ENCODE measurements around the gene CUEDC1. TPM values are rescaled to one million over a fixed set of nuclear protein-coding genes. Genes with fewer than 3 reads are reported as not detected.
A peak's percentile ranks its signal among the peaks of the same experiment; 100 is the strongest.

The CUEDC1 gene
- polyA plus RNA-seq, 4 donors, result 1.6 to 14.9 (median 6.1) TPM

GRCh38 chr17:57874434-57875289 lies 80.5 kb downstream of the CUEDC1 start:
- Histone ChIP-seq H3K4me3 (ENCODE audit: low read depth in 1 of 3, low read length in 3 of 3) (no peak overlapping the region), H3K27me3 (ENCODE audit: control insufficient read depth in 3 of 3, insufficient read depth in 3 of 3, low read length in 3 of 3) (no peaks in the 10 kb centered on the region), H3K9me3 (ENCODE audit: control insufficient read depth in 2 of 2, insufficient read depth in 1 of 2, low read depth in 1 of 2, low read length in 1 of 2) (no peaks in the 10 kb centered on the region), H3K4me1 (ENCODE audit: control insufficient read depth in 3 of 3, insufficient read depth in 2 of 3, low read depth in 1 of 3, low read length in 2 of 3) (peaks cover 3 to 50% (median 8%) of the 10 kb centered on the region in 3 donors), H3K36me3 (ENCODE audit: control insufficient read depth in 3 of 3, insufficient read depth in 2 of 3, low read depth in 1 of 3, low read length in 3 of 3) (peaks cover 0 to 54% (median 0%) of the 10 kb centered on the region in 3 donors), H3K27ac (ENCODE audit: low read depth in 1 of 3, low read length in 2 of 3) (peak overlapping the region in 2 of 3 donors; percentile 88 to 90)
- FAIRE-seq (no peak), DNase-seq (peak in 1 of 2 donors; percentile 48)
- WGBS, 3 donors, result 42 to 79% (median 61%) methylated on average over 31 to 33 of the region's 33 CpGs

DNA sequence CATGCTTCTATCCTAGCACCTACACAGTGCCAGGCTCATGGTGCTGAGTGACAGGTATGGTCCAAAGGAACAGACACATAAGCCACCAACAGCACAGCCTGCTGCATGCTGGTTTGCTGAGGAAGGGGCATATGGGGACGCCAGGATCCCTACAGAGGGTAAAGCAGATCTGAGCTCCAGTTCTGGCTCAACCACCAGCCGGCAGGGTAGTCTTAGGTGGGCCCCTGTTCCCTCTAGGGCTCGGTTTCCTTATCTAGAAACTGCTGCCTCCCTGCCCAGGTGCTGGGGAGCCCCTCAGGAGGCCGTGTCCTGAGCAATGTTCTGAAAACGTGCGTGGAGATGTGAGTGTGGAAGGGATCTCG lies 81.2 kb downstream of the CUEDC1 start:
- H3K27me3 ChIP-seq (ENCODE audit: control insufficient read depth in 3 of 3, insufficient read depth in 3 of 3, low read length in 3 of 3), result no peaks in the 10 kb centered on the region
- H3K4me3 ChIP-seq (ENCODE audit: low read depth in 1 of 3, low read length in 3 of 3), result no peak overlapping the region
- FAIRE-seq (no peak), DNase-seq (no peak)
- 58 to 86% (median 80%) methylated on average over 7 of the region's 7 CpGs for WGBS, 3 donors
- H3K27ac ChIP-seq (ENCODE audit: low read depth in 1 of 3, low read length in 2 of 3), result peak overlapping the region in 2 of 3 donors; percentile 68 to 83
- no peaks in the 10 kb centered on the region for H3K9me3 ChIP-seq (ENCODE audit: control insufficient read depth in 2 of 2, insufficient read depth in 1 of 2, low read depth in 1 of 2, low read length in 1 of 2)
- H3K36me3 ChIP-seq (ENCODE audit: control insufficient read depth in 3 of 3, insufficient read depth in 2 of 3, low read depth in 1 of 3, low read length in 3 of 3), result peaks cover 0 to 61% (median 0%) of the 10 kb centered on the region in 3 donors
- H3K4me1 ChIP-seq (ENCODE audit: control insufficient read depth in 3 of 3, insufficient read depth in 2 of 3, low read depth in 1 of 3, low read length in 2 of 3), result peaks cover under 1 to 50% (median 10%) of the 10 kb centered on the region in 3 donors

DNA sequence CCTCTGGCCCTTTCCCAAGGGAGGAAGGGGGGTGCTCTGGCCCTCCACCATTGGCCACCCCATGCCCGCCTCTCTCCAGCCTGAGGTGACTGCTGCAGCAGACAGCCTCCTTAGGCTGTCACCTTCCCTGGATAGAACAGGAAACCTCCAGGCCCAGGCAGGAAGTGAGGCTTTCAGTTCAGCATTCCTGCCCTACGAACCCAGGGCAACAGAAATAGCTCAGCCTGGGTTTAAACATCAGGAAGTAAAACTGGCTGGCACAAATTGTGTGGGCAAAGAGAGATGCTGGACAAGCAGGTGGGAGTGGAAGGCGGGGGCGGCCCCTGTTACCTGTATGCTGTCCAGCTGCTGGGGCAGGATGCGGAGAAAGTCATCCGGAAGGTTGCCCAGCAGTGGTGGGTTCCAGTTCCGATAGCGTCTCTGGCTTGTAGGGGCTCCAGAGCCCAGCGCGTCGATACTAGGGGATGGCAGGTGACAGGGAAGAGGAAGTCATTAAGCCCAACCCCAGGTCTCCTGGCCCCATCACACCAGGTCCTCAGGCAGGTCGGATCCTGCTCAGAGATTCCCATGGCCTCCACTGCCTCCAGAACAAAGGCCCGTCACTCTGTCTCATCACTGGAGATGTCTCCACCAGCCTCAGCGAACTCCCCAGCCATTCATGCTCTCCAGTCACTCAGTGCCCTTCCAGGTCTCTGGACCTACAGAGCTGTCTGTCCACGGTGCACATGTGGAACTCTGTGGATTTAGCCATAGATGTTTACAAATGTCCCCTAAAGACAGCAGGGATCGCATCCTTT lies 81.8 kb downstream of the CUEDC1 start:
- no peak overlapping the region for H3K4me3 ChIP-seq (ENCODE audit: low read depth in 1 of 3, low read length in 3 of 3)
- peak overlapping the region in 2 of 3 donors; percentile 68 to 83 for H3K27ac ChIP-seq (ENCODE audit: low read depth in 1 of 3, low read length in 2 of 3)
- 81 to 87% (median 84%) methylated on average over 16 of the region's 16 CpGs for WGBS, 3 donors
- FAIRE-seq, result no peak
- H3K4me1 ChIP-seq (ENCODE audit: control insufficient read depth in 3 of 3, insufficient read depth in 2 of 3, low read depth in 1 of 3, low read length in 2 of 3), result peaks cover 0 to 53% (median 15%) of the 10 kb centered on the region in 3 donors
- no peaks in the 10 kb centered on the region for H3K9me3 ChIP-seq (ENCODE audit: control insufficient read depth in 2 of 2, insufficient read depth in 1 of 2, low read depth in 1 of 2, low read length in 1 of 2)
- H3K36me3 ChIP-seq (ENCODE audit: control insufficient read depth in 3 of 3, insufficient read depth in 2 of 3, low read depth in 1 of 3, low read length in 3 of 3), result peaks cover 0 to 65% (median 0%) of the 10 kb centered on the region in 3 donors
- no peaks in the 10 kb centered on the region for H3K27me3 ChIP-seq (ENCODE audit: control insufficient read depth in 3 of 3, insufficient read depth in 3 of 3, low read length in 3 of 3)
- no peak for DNase-seq

DNA sequence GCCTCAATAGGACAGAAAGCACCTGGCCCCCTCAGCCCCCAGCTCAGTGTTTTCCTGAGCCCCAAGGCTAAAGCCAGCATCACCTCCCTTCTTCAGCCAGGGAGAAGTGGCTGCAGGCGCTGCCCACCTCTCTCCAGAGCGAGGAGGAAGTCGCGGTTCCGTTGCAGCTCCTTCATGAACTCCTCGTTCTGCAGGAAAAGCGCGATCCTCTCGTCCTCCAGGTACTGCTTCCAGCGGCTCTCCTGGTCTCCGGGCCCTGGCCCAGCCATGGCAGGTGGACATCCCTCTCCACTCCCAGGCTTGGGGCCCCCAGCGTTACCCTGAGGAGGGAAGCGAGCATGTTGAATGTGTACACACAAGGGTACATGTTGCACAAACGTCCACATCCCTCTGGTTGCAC lies 82.7 kb downstream of the CUEDC1 start:
- Histone ChIP-seq H3K27me3 (ENCODE audit: control insufficient read depth in 3 of 3, insufficient read depth in 3 of 3, low read length in 3 of 3) (no peaks in the 10 kb centered on the region), H3K27ac (ENCODE audit: low read depth in 1 of 3, low read length in 2 of 3) (no peak overlapping the region), H3K4me1 (ENCODE audit: control insufficient read depth in 3 of 3, insufficient read depth in 2 of 3, low read depth in 1 of 3, low read length in 2 of 3) (peaks cover 0 to 61% (median 20%) of the 10 kb centered on the region in 3 donors), H3K9me3 (ENCODE audit: control insufficient read depth in 2 of 2, insufficient read depth in 1 of 2, low read depth in 1 of 2, low read length in 1 of 2) (no peaks in the 10 kb centered on the region), H3K4me3 (ENCODE audit: low read depth in 1 of 3, low read length in 3 of 3) (no peak overlapping the region), H3K36me3 (ENCODE audit: control insufficient read depth in 3 of 3, insufficient read depth in 2 of 3, low read depth in 1 of 3, low read length in 3 of 3) (peaks cover 0 to 74% (median 0%) of the 10 kb centered on the region in 3 donors)
- FAIRE-seq, result no peak
- no peak for DNase-seq
- WGBS, 3 donors, result 76 to 88% (median 84%) methylated on average over 14 of the region's 14 CpGs

DNA sequence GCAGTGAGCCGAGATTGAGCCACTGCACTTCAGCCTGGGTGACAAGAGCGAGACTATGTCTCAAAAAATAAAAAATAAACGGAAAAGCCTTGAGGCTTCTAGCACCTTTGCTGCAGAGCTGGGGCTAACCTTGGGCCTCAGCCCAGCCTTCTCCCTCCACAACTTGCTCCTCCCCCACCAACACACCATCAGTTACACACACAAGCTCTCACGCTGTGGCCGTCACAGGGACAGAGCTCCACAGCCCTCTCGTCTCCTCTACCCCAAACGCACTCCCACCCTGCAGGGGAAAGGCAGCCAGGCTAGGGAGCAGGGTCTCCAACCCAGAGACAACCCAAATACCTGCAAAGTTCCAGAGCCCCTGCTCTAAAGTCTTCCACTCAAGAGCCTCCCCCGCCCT lies 83.3 kb downstream of the CUEDC1 start:
- FAIRE-seq, result no peak
- peaks cover 0 to 63% (median 21%) of the 10 kb centered on the region in 3 donors for H3K4me1 ChIP-seq (ENCODE audit: control insufficient read depth in 3 of 3, insufficient read depth in 2 of 3, low read depth in 1 of 3, low read length in 2 of 3)
- H3K4me3 ChIP-seq (ENCODE audit: low read depth in 1 of 3, low read length in 3 of 3), result no peak overlapping the region
- no peaks in the 10 kb centered on the region for H3K9me3 ChIP-seq (ENCODE audit: control insufficient read depth in 2 of 2, insufficient read depth in 1 of 2, low read depth in 1 of 2, low read length in 1 of 2)
- H3K27ac ChIP-seq (ENCODE audit: low read depth in 1 of 3, low read length in 2 of 3), result no peak overlapping the region
- no peak for DNase-seq
- H3K27me3 ChIP-seq (ENCODE audit: control insufficient read depth in 3 of 3, insufficient read depth in 3 of 3, low read length in 3 of 3), result no peaks in the 10 kb centered on the region
- H3K36me3 ChIP-seq (ENCODE audit: control insufficient read depth in 3 of 3, insufficient read depth in 2 of 3, low read depth in 1 of 3, low read length in 3 of 3), result peaks cover 0 to 77% (median 0%) of the 10 kb centered on the region in 3 donors
- WGBS, 3 donors, result 86 to 96% (median 91%) methylated on average over 8 of the region's 8 CpGs

DNA sequence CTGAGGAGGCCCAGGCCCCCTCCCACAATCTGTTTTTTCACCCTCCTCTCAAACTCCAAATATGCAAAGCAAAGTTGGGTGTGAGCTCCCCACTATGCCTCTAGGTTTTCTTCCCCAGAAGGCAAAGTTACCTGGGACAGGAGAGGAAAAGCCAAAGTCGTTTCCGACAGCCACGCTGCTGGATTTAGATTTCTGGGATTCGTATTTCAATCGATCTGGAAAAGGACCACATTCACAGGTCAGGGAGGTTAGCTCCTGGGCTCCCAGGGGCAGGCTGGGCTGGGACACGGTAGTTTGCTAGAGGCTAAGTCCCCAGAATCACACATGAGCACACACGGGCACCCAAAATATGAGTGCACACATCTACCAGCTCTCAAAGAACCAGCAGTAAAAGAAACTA lies 84.1 kb downstream of the CUEDC1 start:
- H3K4me3 ChIP-seq (ENCODE audit: low read depth in 1 of 3, low read length in 3 of 3), result no peak overlapping the region

DNA sequence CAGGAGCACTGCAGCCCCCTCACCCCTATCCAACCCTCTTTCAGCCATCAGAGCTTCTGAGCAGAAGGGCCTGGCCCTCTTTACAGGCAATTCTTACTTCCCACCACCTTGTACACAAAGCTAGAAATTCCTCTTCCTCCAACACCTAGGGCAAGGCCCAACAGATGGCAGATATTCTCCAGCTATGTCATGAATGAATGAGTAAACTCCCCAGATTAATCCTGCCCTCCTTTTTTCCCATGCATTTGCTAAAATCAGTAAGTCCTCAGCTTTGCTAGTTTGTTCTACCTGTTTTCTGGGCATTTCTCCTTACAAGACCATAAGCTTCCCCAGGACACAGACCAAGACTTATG lies 85.0 kb downstream of the CUEDC1 start:
- no peaks in the 10 kb centered on the region for H3K27me3 ChIP-seq (ENCODE audit: control insufficient read depth in 3 of 3, insufficient read depth in 3 of 3, low read length in 3 of 3)
- H3K4me3 ChIP-seq (ENCODE audit: low read depth in 1 of 3, low read length in 3 of 3), result no peak overlapping the region
- H3K36me3 ChIP-seq (ENCODE audit: control insufficient read depth in 3 of 3, insufficient read depth in 2 of 3, low read depth in 1 of 3, low read length in 3 of 3), result peaks cover 0 to 79% (median 0%) of the 10 kb centered on the region in 3 donors
- peaks cover 0 to 47% (median 21%) of the 10 kb centered on the region in 3 donors for H3K4me1 ChIP-seq (ENCODE audit: control insufficient read depth in 3 of 3, insufficient read depth in 2 of 3, low read depth in 1 of 3, low read length in 2 of 3)
- no peak overlapping the region for H3K27ac ChIP-seq (ENCODE audit: low read depth in 1 of 3, low read length in 2 of 3)
- DNase-seq (no peak), FAIRE-seq (no peak)
- H3K9me3 ChIP-seq (ENCODE audit: control insufficient read depth in 2 of 2, insufficient read depth in 1 of 2, low read depth in 1 of 2, low read length in 1 of 2), result no peaks in the 10 kb centered on the region

More for the DNA sequence above, 84.1 kb downstream of the CUEDC1 start:
- H3K4me1 ChIP-seq (ENCODE audit: control insufficient read depth in 3 of 3, insufficient read depth in 2 of 3, low read depth in 1 of 3, low read length in 2 of 3), result peaks cover 0 to 56% (median 21%) of the 10 kb centered on the region in 3 donors
- WGBS, 3 donors, result 87 to 95% (median 95%) methylated on average over 7 of the region's 7 CpGs
- H3K27me3 ChIP-seq (ENCODE audit: control insufficient read depth in 3 of 3, insufficient read depth in 3 of 3, low read length in 3 of 3), result no peaks in the 10 kb centered on the region
- H3K9me3 ChIP-seq (ENCODE audit: control insufficient read depth in 2 of 2, insufficient read depth in 1 of 2, low read depth in 1 of 2, low read length in 1 of 2), result no peaks in the 10 kb centered on the region
- DNase-seq, result no peak
- no peak for FAIRE-seq
- no peak overlapping the region for H3K27ac ChIP-seq (ENCODE audit: low read depth in 1 of 3, low read length in 2 of 3)
- H3K36me3 ChIP-seq (ENCODE audit: control insufficient read depth in 3 of 3, insufficient read depth in 2 of 3, low read depth in 1 of 3, low read length in 3 of 3), result peaks cover 0 to 79% (median 0%) of the 10 kb centered on the region in 3 donors

DNA sequence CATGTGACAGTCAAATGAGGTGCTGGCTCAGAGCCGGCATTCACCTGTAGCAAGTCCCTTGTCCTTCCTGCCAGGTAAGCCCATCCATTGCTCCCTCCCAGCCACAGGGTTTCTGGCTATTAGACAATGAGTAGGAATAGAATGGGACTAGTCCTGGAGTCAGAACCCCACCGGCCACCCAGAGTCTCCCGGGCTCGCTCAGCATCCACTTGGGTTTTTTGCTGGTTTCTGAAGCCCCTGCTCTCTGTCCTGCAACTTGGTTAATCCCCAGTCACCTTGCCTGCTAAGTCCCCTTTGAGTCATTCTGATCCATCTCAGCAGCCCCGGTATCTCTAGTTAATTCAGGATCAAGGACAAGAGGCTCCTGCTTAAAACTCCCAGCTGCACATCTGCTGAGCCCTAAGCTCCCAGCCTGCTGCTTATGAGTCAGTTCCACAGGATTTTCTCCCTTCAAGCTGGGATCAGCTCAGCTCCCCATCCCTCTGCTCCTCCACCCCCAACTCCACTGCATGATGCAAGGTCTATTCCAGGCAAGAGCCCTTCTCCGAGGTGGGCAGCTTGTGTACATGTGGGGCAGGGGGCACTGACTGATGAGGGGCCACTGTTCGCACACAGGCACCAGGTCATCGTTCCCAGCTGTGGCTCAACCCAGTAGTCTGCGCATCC lies 85.5 kb downstream of the CUEDC1 start:
- Histone ChIP-seq H3K36me3 (ENCODE audit: control insufficient read depth in 3 of 3, insufficient read depth in 2 of 3, low read depth in 1 of 3, low read length in 3 of 3) (peaks cover 0 to 83% (median 0%) of the 10 kb centered on the region in 3 donors), H3K27ac (ENCODE audit: low read depth in 1 of 3, low read length in 2 of 3) (peak overlapping the region in 1 of 3 donors; percentile 68), H3K4me3 (ENCODE audit: low read depth in 1 of 3, low read length in 3 of 3) (no peak overlapping the region), H3K27me3 (ENCODE audit: control insufficient read depth in 3 of 3, insufficient read depth in 3 of 3, low read length in 3 of 3) (no peaks in the 10 kb centered on the region), H3K4me1 (ENCODE audit: control insufficient read depth in 3 of 3, insufficient read depth in 2 of 3, low read depth in 1 of 3, low read length in 2 of 3) (peaks cover 0 to 42% (median 21%) of the 10 kb centered on the region in 3 donors), H3K9me3 (ENCODE audit: control insufficient read depth in 2 of 2, insufficient read depth in 1 of 2, low read depth in 1 of 2, low read length in 1 of 2) (no peaks in the 10 kb centered on the region)
- DNase-seq (no peak), FAIRE-seq (no peak)
- 73 to 85% (median 80%) methylated on average over 9 of the region's 9 CpGs for WGBS, 3 donors
